Measurements from ENCODE around the gene SCN1B. TPM values are rescaled to one million over a fixed set of nuclear protein-coding genes. Genes with fewer than 3 reads are reported as not detected.
A peak's percentile ranks its signal among the peaks of the same experiment; 100 is the strongest.
"Not testable (repeated sequence)": the region's sequence is repeated elsewhere in the genome, so short reads cannot be mapped to it uniquely, and the experiment has no call there.

SCN1B gene
- total and polyA plus RNA-seq, 12 donors = 24.5 to 70.5 (median 41.5) TPM

DNA sequence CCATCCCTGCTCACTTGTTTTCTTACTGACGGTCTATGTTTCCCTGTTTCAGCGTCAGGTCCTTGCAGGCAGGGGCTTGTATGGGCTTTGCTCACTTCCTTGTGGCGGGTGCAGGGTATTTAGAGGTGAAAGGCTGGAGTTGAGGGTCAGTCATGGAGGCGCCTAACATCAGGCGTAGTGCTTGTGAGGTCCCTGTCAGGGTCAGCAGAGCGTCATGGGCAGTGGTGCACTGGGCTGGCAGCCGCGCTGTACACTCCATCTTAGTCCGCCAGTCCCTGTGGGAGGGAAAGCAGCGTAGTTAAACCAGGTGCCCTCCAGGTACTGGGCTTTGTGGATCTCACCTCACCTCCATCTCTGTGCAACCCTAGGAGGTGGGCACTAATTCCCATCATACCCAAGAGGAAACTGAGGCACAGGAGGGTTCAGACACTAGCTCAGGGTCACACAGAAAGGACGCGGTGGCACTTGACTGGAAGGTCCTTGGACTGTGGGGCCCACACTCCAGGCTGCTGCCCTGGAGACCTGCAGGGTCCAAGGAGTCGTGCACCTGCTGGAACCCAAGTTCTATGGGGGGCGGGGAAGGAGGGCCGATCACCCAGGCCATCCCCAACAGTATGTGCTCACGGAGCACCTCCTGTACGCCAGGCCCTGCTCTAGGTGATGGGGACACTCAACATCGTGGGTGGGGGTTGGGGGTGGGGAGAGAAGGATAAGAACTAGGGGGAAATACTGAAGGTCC lies 25.6 kb upstream of the SCN1B start:
- ATAC-seq = no peak
- peaks cover 0 to 87% (median 72%) of the 10 kb centered on the region in 9 donors for H3K4me1 ChIP-seq
- peak overlapping the region in 1 of 10 donors; percentile 56 for H3K27ac ChIP-seq
- H3K36me3 ChIP-seq = peaks cover 0 to 53% (median 11%) of the 10 kb centered on the region in 9 donors
- no peak for DNase-seq
- intact Hi-C loops (cut with DNase I) = no loop called here
- H3K9me3 ChIP-seq = no peaks in the 10 kb centered on the region
- 91 to 96% methylated on average over 18 of the region's 18 CpGs for WGBS, 2 donors
- TF ChIP-seq, protein P1, sequence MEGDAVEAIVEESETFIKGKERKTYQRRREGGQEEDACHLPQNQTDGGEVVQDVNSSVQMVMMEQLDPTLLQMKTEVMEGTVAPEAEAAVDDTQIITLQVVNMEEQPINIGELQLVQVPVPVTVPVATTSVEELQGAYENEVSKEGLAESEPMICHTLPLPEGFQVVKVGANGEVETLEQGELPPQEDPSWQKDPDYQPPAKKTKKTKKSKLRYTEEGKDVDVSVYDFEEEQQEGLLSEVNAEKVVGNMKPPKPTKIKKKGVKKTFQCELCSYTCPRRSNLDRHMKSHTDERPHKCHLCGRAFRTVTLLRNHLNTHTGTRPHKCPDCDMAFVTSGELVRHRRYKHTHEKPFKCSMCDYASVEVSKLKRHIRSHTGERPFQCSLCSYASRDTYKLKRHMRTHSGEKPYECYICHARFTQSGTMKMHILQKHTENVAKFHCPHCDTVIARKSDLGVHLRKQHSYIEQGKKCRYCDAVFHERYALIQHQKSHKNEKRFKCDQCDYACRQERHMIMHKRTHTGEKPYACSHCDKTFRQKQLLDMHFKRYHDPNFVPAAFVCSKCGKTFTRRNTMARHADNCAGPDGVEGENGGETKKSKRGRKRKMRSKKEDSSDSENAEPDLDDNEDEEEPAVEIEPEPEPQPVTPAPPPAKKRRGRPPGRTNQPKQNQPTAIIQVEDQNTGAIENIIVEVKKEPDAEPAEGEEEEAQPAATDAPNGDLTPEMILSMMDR (IDR thresholded peaks at IDR 0.05) = no peak
- no peak overlapping the region for H3K4me3 ChIP-seq
- no peaks in the 10 kb centered on the region for H3K27me3 ChIP-seq

GRCh38 chr19:35005256-35005977 lies 24.9 kb upstream of the SCN1B start:
- Histone ChIP-seq H3K9me3 (no peaks in the 10 kb centered on the region), H3K4me3 (no peak overlapping the region), H3K4me1 (peaks cover 0 to 84% (median 70%) of the 10 kb centered on the region in 9 donors), H3K27ac (peak overlapping the region in 5 of 10 donors; percentile 17 to 91 (median 34)), H3K27me3 (no peaks in the 10 kb centered on the region), H3K36me3 (peaks cover 0 to 61% (median 19%) of the 10 kb centered on the region in 9 donors)
- ATAC-seq = no peak
- intact Hi-C loops (cut with DNase I) = no loop called here
- no peak for DNase-seq
- WGBS, 2 donors = 73 to 75% methylated on average over 11 of the region's 11 CpGs
- TF ChIP-seq, protein P1 (IDR thresholded peaks at IDR 0.05) = no peak

- ATAC-seq; H3K9me3 ChIP-seq; H3K27me3 ChIP-seq; DNase-seq; H3K4me3 ChIP-seq; intact Hi-C loops (cut with DNase I): not testable (repeated sequence)
- 88 to 95% methylated on average over 6 of the region's 6 CpGs for WGBS, 2 donors
- Histone ChIP-seq H3K36me3 (peaks cover 0 to 66% (median 22%) of the 10 kb centered on the region in 9 donors), H3K27ac (peak overlapping the region in 4 of 10 donors; percentile 28 to 91 (median 36)), H3K4me1 (peaks cover 0 to 81% (median 66%) of the 10 kb centered on the region in 9 donors)
Measured at GRCh38 chr19:35006007-35006341, 24.3 kb upstream of the SCN1B start.

DNA sequence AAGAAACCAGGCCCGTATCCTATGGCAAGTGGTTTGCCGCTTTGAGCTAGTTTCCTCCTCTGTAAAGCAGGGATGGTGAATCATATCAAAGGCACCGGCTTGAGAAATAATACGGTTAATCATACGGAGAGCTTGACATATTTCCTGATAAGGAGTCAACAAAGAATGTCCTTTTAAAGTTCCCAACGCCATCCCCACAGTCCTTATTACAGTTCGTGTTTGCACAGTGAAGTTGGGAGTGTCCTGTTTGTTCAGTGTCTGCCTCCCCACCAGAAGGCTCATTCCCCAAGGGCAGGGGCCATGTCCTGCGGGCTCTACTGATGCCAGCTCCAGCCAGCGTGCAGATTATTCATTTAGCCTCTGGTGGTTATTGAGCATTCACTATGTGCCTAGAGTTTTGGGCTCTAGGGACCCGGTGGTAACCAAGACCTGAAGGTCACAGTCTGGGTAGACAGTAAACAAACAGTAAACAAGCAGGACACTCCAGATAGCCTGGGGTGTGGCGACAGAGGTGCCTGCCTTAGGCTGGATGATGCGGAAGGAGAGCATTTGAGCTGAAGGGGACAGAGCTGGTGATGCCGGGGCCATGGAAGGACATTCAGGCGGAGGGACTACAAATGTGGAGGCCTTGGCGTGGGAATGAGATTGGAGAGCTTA lies 23.8 kb upstream of the SCN1B start:
- ATAC-seq (peak in 1 of 8 donors; percentile 8), DNase-seq (no peak)
- H3K27ac ChIP-seq = peak overlapping the region in 6 of 10 donors; percentile 7 to 91 (median 36)
- intact Hi-C loops (cut with DNase I) = no loop called here
- H3K4me3 ChIP-seq = no peak overlapping the region
- peaks cover 0 to 71% (median 22%) of the 10 kb centered on the region in 9 donors for H3K36me3 ChIP-seq
- H3K27me3 ChIP-seq = no peaks in the 10 kb centered on the region
- H3K4me1 ChIP-seq = peaks cover 0 to 77% (median 61%) of the 10 kb centered on the region in 9 donors
- TF ChIP-seq, protein P1 (IDR thresholded peaks at IDR 0.05) = no peak
- 68 to 70% methylated on average over 15 of the region's 15 CpGs for WGBS, 2 donors
- H3K9me3 ChIP-seq = no peaks in the 10 kb centered on the region
